GM19099 (cell line): ENCODE data around the gene SUN2.

Experiments used
- POLR2A ChIP-seq: IDR thresholded peaks from 3 replicates; pipeline ENCODE4 v1.6.1; 2011; ENCODE audit warnings: low read depth; ENCODE audit not compliant: insufficient read length; ENCODE audit errors: extremely low read depth

SUN2 gene

GRCh38 chr22:38696606-38697424 is 59.0 kb downstream of the SUN2 start:
- TF ChIP-seq POLR2A, result no peak

DNA sequence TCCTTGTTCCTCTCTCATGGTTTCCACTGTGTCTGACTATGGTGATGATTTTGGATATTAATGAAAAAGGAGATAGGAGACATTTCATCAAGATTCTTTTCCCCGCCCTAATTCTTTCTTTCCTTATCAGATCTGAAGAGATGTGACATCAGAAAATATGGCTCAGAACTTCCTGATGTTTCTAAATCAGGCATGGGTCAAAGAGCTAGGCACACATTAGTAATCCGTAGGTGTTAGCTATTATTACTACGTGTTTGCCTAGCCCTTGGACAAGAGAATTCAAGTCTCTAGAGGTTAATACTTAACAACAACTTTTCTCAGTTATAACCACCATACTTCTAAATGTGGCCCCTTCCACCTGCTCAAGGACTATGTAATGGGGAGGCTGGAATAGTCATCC is 60.9 kb downstream of the SUN2 start:
- TF ChIP-seq POLR2A, result no peak

- TF ChIP-seq POLR2A, result no peak
Observed at GRCh38 chr22:38694049-38694448, 61.7 kb downstream of the SUN2 start.

- TF ChIP-seq POLR2A, result no peak
Observed at GRCh38 chr22:38689651-38690050, 66.1 kb downstream of the SUN2 start.

DNA sequence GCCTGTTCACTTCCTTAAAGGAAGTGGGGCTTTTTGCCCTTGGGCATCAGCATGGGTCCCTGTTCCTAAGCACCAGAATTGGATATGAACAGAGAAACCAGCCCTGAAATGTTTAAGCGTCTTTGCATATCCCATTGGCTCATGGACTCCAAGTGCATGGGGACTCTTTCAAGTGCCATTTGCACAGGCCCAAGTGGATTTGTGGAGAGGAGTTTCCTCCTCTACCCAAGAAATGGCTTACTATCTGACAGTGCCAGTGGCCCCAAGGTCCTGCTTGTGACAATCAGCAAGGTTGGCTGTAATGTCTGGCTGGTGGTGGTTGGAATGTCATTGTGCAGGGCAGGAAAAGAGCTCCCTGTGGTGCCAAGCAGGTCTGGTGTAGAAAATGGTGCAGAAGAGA is 70.0 kb downstream of the SUN2 start:
- TF ChIP-seq POLR2A, result no peak

DNA sequence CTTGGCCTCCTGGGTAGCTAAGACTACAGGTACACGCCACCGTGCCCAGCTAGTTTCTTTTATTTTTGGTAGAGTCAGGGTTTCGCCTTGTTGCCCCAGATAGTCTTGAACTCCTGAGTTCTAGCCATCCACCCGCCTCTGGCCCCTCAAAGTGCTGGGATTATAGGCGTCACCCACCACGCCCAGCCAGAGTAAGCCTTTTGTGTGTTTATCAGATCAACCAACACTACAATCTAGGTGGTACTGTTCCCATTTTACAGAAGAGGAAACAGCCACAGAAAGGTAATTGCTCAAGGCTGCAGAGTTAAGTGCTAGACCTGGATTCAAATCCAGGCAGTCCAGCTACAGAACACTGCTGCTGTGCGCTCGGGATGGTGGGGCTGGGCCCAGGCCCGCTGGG is 70.9 kb downstream of the SUN2 start:
- no peak for TF ChIP-seq POLR2A
